Activated CD4-positive, alpha-beta memory T cell treated with anti-CD3 and anti-CD28 coated beads for 36 hours (primary cell): ENCODE measurements around the gene SGIP1. TPM values are rescaled to one million over a fixed set of nuclear protein-coding genes. Genes with fewer than 3 reads are reported as not detected.

Source experiments
- CTCF ChIA-PET: fragments of 350-600 bp; sonication (Branson Sonifier 250); formaldehyde crosslinking; loops from one replicate; lab custom pipeline; 2021; ENCODE audit warnings: antibody characterized with exemption, inconsistent platforms; lab: Charles Lee
- POLR2A ChIA-PET: fragments of 350-600 bp; sonication (Branson Sonifier 250); formaldehyde crosslinking; loops from one replicate; lab custom pipeline; 2021; ENCODE audit warnings: antibody characterized with exemption; lab: Charles Lee
- DNase-seq: peaks from one replicate; pipeline ENCODE4 v3.0.0-alpha.2; 2020
- H3K27ac Mint-ChIP-seq: one replicate; pipeline ENCODE4 v1.8.0; 2021; ENCODE audit warnings: mixed read lengths
- H3K27me3 Mint-ChIP-seq: one replicate; pipeline ENCODE4 v1.8.0; 2021; ENCODE audit warnings: mixed read lengths
- H3K36me3 Mint-ChIP-seq: one replicate; pipeline ENCODE4 v1.8.0; 2021; ENCODE audit warnings: mixed read lengths
- H3K4me1 Mint-ChIP-seq: one replicate; pipeline ENCODE4 v1.8.0; 2021; ENCODE audit warnings: low read depth, mixed read lengths
- H3K4me3 Mint-ChIP-seq: one replicate; pipeline ENCODE4 v1.8.0; 2021; ENCODE audit warnings: mild to moderate bottlenecking, mixed read lengths
- H3K9me3 Mint-ChIP-seq: one replicate; pipeline ENCODE4 v1.8.0; 2021; ENCODE audit warnings: mixed read lengths
- intact Hi-C: fragments of 100-400 bp; cut with micrococcal nuclease; formaldehyde crosslinking; loops from one replicate; pipeline ENCODE4 v1.15.1; 2023
- total RNA-seq, 2 experiments: library from RNA; stranded (reverse); gene quantifications; one replicate each; pipeline ENCODE4 v1.2.3, GENCODE V29; 2021

Gene SGIP1, protein sequence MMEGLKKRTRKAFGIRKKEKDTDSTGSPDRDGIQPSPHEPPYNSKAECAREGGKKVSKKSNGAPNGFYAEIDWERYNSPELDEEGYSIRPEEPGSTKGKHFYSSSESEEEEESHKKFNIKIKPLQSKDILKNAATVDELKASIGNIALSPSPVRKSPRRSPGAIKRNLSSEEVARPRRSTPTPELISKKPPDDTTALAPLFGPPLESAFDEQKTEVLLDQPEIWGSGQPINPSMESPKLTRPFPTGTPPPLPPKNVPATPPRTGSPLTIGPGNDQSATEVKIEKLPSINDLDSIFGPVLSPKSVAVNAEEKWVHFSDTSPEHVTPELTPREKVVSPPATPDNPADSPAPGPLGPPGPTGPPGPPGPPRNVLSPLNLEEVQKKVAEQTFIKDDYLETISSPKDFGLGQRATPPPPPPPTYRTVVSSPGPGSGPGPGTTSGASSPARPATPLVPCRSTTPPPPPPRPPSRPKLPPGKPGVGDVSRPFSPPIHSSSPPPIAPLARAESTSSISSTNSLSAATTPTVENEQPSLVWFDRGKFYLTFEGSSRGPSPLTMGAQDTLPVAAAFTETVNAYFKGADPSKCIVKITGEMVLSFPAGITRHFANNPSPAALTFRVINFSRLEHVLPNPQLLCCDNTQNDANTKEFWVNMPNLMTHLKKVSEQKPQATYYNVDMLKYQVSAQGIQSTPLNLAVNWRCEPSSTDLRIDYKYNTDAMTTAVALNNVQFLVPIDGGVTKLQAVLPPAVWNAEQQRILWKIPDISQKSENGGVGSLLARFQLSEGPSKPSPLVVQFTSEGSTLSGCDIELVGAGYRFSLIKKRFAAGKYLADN
- total RNA-seq = under 1 TPM in 1 of 2 experiments, not detected in 1; 0.05 TPM

DNA sequence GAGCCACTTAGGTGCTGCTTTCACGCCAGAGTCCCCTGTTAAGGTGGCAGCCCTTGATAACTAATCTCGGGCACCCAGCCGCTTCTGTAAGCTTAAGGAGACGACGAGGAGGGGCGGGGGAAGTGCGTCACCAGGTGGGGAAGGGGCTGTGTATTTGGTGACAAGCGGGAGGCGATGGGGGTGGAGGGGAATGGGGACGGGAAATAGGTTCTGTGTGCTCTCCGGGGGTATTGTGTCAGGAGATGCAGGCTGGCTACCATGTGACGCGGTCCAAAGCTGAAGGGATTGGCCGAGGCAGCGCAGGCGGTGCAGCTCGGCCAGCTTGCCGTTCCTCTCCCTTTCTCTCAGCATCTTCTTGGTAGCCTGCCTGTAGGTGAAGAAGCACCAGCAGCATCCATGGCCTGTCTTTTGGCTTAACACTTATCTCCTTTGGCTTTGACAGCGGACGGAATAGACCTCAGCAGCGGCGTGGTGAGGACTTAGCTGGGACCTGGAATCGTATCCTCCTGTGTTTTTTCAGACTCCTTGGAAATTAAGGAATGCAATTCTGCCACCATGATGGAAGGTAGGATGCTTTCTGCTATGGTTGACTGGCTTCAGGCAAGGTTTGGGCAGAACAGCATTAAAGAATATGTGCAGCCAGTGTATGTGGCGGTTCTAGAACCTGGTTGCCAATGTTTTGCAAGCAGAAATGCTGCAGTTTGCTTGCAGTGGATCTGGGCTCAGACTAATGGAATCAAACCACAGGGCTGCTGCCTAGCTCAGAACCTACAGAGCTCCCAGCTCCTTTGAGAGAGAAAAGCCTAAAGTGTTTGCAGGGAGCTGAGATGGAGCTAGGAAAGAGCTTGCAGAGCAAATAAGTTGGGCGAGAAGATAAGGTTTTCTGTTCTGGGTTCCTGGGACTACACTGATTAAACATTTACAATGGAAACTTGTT lies at the start of gene SGIP1:
Gene SGIP1, plus strand, starts transcription at position 350 of the 937 bp plus-strand sequence. Its CDS starts 206 bp downstream, at position 556.
- peak within 1 kb of the TSS; percentile 72 for H3K4me3 Mint-ChIP-seq
- no peaks in the 10 kb centered on the region for H3K9me3 Mint-ChIP-seq
- peak; percentile 21 for DNase-seq
- H3K27ac Mint-ChIP-seq = no peak within 1 kb of the TSS
- CTCF ChIA-PET = interaction anchor here (0.7 kb wide), 1 partner anchor 577 kb away, joined by 3 read pairs; no protein-coding TSS in a partner anchor
- POLR2A ChIA-PET = no interaction called here
- no peaks in the 10 kb centered on the region for H3K36me3 Mint-ChIP-seq
- intact Hi-C loops = no loop called here
- peaks cover 27% of the 10 kb centered on the region for H3K27me3 Mint-ChIP-seq
- peaks cover 10% of the 10 kb centered on the region for H3K4me1 Mint-ChIP-seq

GRCh38 chr1:66489151-66489550 lies 44.8 kb upstream of the SGIP1 start:
- no peak overlapping the region for H3K27ac Mint-ChIP-seq

GRCh38 chr1:66489972-66490601 lies 43.9 kb upstream of the SGIP1 start:
- DNase-seq = no peak
- ChIA-PET POLR2A (no interaction called here), CTCF (interaction anchor here (2.2 kb wide), 1 partner anchor 14 kb away, joined by 12 read pairs; no protein-coding TSS in a partner anchor)
- Mint-ChIP-seq H3K9me3 (no peaks in the 10 kb centered on the region), H3K4me3 (no peak overlapping the region), H3K36me3 (no peaks in the 10 kb centered on the region), H3K27me3 (no peaks in the 10 kb centered on the region), H3K27ac (no peak overlapping the region), H3K4me1 (no peaks in the 10 kb centered on the region)
- intact Hi-C loops = no loop called here

More at GRCh38 chr1:66489151-66489550, 44.8 kb upstream of the SGIP1 start:
- no peak overlapping the region for H3K4me3 Mint-ChIP-seq
- ChIA-PET POLR2A (no interaction called here), CTCF (no interaction called here)
- no peak for DNase-seq
- H3K4me1 Mint-ChIP-seq = no peaks in the 10 kb centered on the region
- no peaks in the 10 kb centered on the region for H3K36me3 Mint-ChIP-seq
- intact Hi-C loops = no loop called here
- H3K27me3 Mint-ChIP-seq = no peaks in the 10 kb centered on the region
- H3K9me3 Mint-ChIP-seq = no peaks in the 10 kb centered on the region

GRCh38 chr1:66490816-66491215 lies 43.1 kb upstream of the SGIP1 start:
- CTCF ChIA-PET = interaction anchor here (2.2 kb wide), 1 partner anchor 13 kb away, joined by 12 read pairs; no protein-coding TSS in a partner anchor
- no peak for DNase-seq
- Mint-ChIP-seq H3K36me3 (no peaks in the 10 kb centered on the region), H3K27ac (no peak overlapping the region), H3K4me1 (no peaks in the 10 kb centered on the region), H3K9me3 (no peaks in the 10 kb centered on the region), H3K27me3 (no peaks in the 10 kb centered on the region), H3K4me3 (no peak overlapping the region)
- POLR2A ChIA-PET = no interaction called here
- intact Hi-C loops = no loop called here

- ChIA-PET POLR2A (no interaction called here), CTCF (no interaction called here)
- DNase-seq = no peak
- no peaks in the 10 kb centered on the region for H3K4me1 Mint-ChIP-seq
- H3K4me3 Mint-ChIP-seq = no peak overlapping the region
- no peaks in the 10 kb centered on the region for H3K9me3 Mint-ChIP-seq
- intact Hi-C loops = no loop called here
- H3K36me3 Mint-ChIP-seq = no peaks in the 10 kb centered on the region
- no peaks in the 10 kb centered on the region for H3K27me3 Mint-ChIP-seq
- H3K27ac Mint-ChIP-seq = no peak overlapping the region
Measured at GRCh38 chr1:66492424-66492823, 41.5 kb upstream of the SGIP1 start.

DNA sequence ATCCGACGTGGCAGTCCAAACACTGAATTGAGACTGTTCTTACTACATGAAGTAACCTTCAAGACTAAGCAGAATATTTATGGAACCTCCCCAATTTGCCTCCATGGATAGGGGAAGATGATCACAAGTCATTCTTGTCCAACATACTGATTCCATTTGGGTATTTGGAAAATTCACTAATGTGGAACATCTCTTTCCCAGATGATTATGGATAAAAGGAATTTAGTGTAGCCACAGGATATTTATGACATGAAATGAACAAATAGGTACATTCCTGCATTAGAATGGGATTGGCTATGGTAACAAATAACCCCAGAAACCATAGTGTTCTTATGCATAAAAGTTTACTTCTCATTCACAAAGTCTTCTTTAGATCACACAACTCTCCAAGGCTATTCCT lies 40.2 kb upstream of the SGIP1 start:
- Mint-ChIP-seq H3K4me3 (no peak overlapping the region), H3K4me1 (no peaks in the 10 kb centered on the region), H3K27me3 (peaks cover 2% of the 10 kb centered on the region), H3K27ac (no peak overlapping the region), H3K36me3 (no peaks in the 10 kb centered on the region), H3K9me3 (no peaks in the 10 kb centered on the region)
- no peak for DNase-seq
- ChIA-PET POLR2A (no interaction called here), CTCF (interaction anchor here (2.5 kb wide), 1 partner anchor 10 kb away, joined by 9 read pairs; no protein-coding TSS in a partner anchor)
- intact Hi-C loops = no loop called here

DNA sequence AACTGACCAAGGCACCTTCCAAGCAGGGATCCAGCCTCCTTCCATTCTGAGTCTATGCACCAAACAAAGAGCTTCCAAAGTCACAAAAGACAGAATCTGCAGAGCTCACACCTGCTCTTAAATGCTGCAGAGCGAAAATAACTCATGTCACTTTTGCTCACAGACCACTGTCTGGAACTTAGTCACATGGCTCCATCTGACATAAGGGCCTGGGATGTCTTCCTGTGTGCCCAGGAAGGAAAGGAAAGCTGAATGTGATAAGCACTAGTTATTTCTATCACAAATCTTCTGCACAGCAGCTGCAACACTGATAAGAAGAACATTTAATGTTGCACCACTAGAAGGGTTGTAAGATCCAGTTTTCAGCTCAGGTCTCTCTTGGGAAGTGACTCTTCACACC lies 39.5 kb upstream of the SGIP1 start:
- no peaks in the 10 kb centered on the region for H3K9me3 Mint-ChIP-seq
- ChIA-PET POLR2A (no interaction called here), CTCF (interaction anchor here (2.5 kb wide), 1 partner anchor 9 kb away, joined by 9 read pairs; no protein-coding TSS in a partner anchor)
- H3K27ac Mint-ChIP-seq = no peak overlapping the region
- no peak for DNase-seq
- no peaks in the 10 kb centered on the region for H3K36me3 Mint-ChIP-seq
- intact Hi-C loops = no loop called here
- H3K27me3 Mint-ChIP-seq = peaks cover 6% of the 10 kb centered on the region
- H3K4me1 Mint-ChIP-seq = no peaks in the 10 kb centered on the region
- H3K4me3 Mint-ChIP-seq = no peak overlapping the region

DNA sequence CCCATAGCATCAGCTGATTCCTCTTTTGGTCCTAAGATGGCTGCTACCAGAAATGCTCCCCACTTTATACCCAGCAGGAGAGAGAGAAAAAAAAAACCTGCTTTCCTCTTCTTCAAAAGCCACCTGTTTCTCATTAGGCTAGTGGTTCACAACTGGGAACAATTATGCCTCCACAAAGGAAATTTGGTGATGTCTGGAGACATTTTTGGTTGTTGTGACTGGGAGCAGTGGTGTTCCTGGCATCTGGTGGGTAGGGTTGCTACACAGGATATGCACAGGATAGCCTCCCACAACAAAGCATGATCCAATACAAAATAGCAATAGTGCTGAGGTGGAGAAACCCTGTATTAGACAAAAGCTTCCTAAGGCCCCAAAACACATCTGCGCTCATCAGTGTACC lies 38.5 kb upstream of the SGIP1 start:
- Mint-ChIP-seq H3K4me1 (no peaks in the 10 kb centered on the region), H3K27ac (no peak overlapping the region), H3K9me3 (no peaks in the 10 kb centered on the region), H3K36me3 (no peaks in the 10 kb centered on the region), H3K4me3 (no peak overlapping the region), H3K27me3 (peaks cover 6% of the 10 kb centered on the region)
- intact Hi-C loops = no loop called here
- ChIA-PET CTCF (interaction anchor here (2.5 kb wide), 1 partner anchor 8 kb away, joined by 9 read pairs; no protein-coding TSS in a partner anchor), POLR2A (no interaction called here)
- no peak for DNase-seq

GRCh38 chr1:66497910-66498309 lies 36.0 kb upstream of the SGIP1 start:
- intact Hi-C loops = no loop called here
- Mint-ChIP-seq H3K9me3 (no peaks in the 10 kb centered on the region), H3K27me3 (peaks cover 11% of the 10 kb centered on the region), H3K36me3 (no peaks in the 10 kb centered on the region), H3K4me3 (no peak overlapping the region), H3K4me1 (no peaks in the 10 kb centered on the region), H3K27ac (no peak overlapping the region)
- POLR2A ChIA-PET = no interaction called here
- CTCF ChIA-PET = no interaction called here
- no peak for DNase-seq

DNA sequence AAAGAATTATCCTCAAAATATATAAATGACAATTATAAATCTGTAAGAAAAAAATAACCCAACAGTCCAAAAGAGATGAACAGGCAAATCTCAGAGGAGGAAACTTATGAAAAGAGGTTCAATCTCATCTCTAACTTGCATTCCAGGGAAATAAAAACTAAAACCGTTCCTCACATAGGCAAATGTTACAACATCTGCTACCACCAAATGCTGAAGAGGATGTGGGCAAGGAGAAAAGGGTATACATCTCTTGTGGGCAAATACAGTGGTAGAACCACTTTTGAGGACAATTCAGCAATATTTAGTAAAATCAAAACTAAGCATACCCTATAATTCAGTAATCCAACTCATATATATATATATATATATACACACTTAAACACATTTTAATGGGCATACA lies 33.7 kb upstream of the SGIP1 start:
- Mint-ChIP-seq H3K4me1 (no peaks in the 10 kb centered on the region), H3K4me3 (no peak overlapping the region), H3K36me3 (no peaks in the 10 kb centered on the region), H3K9me3 (no peaks in the 10 kb centered on the region), H3K27ac (no peak overlapping the region), H3K27me3 (peaks cover 17% of the 10 kb centered on the region)
- intact Hi-C loops = loop anchor here (10.0 kb wide), 1 partner anchor 224 kb away; no protein-coding TSS in a partner anchor
- no peak for DNase-seq
- POLR2A ChIA-PET = no interaction called here
- CTCF ChIA-PET = no interaction called here

GRCh38 chr1:66502086-66502485 lies 31.9 kb upstream of the SGIP1 start:
- no peaks in the 10 kb centered on the region for H3K36me3 Mint-ChIP-seq
- CTCF ChIA-PET = interaction anchor here (2.4 kb wide), 1 partner anchor 55 kb away, joined by 17 read pairs; no protein-coding TSS in a partner anchor
- DNase-seq = no peak
- intact Hi-C loops = loop anchor here (10.0 kb wide), 1 partner anchor 223 kb away; no protein-coding TSS in a partner anchor
- no peaks in the 10 kb centered on the region for H3K9me3 Mint-ChIP-seq
- no peak overlapping the region for H3K27ac Mint-ChIP-seq
- H3K27me3 Mint-ChIP-seq = peaks cover 17% of the 10 kb centered on the region
- no peaks in the 10 kb centered on the region for H3K4me1 Mint-ChIP-seq
- no peak overlapping the region for H3K4me3 Mint-ChIP-seq
- POLR2A ChIA-PET = no interaction called here
